GM21447 (cell line): ENCODE data around the gene STEAP1B.
A peak's percentile ranks its signal among the peaks of the same experiment; 100 is the strongest.

Source experiments
- ATAC-seq: cut with Tn5 transposase; IDR thresholded peaks from one replicate; pipeline ENCODE4 v1.9.1; 2021; ENCODE audit not compliant: unreplicated experiment

The STEAP1B gene

DNA sequence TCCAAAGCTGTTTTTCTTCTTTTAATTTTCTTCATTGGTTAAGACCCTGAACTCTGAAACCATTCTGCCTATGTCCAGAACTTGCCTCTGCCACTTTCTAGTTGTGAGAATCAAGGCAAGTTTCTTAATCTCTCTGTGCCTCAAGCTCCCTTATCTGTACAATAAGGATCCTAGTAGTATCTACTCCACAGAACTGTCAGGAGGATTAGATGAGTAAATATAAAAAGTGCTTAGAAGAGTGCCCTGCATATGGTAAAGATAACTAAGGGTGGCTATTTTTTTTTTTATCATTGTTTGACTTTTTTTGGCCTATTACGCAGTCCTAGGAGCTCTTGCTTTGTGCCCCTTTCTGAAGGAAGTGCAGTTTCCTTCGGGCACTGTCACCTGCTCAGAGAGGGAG is 96.6 kb downstream of the STEAP1B start:
- ATAC-seq = no peak

DNA sequence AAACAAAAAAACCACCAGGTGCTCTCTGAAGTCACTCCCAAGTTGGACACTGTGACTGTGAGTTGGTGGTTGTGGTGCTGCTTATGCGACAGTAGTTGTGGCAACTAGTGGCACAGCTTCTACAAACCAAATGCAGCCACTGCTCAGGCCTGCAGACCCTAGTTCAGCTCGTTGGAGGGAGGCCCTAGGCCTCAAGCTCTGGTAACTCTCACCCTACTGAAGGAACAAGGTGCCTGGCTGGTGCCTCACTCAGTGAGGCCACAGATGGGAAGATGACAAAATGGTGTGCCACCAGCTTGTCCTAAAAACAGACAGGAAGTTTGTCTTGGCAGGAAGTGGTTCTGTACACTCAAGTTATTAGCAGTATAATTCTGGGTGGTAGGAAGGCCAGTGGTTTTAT is 97.7 kb downstream of the STEAP1B start:
- ATAC-seq = peak; percentile 48

DNA sequence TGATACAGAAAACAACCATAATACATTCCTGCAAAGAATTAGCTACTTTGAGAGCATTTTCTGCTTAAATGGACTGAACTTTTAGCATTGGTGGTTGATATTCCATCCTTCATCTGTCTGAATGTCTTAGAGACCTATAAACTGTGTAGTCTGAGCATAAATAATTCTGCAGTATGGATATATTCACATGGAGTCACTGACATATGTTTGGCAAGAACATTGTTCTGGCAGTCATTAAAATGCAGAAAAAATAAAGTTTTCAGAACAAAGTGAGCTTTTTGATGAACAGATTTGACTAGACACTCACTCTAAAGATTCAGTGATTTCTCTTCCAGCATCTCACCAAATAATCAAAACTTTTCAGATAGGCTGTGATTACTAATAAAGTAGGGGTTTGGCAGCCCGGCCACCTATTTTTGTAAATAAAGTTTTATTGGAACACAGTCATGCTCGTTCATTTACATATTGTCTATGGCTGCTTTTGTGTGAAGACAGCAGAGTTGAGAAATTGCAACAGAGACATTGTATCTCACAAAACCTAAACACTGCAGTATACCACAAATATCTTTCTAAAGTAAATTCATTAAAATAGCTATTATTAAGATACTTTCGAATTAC is 98.9 kb downstream of the STEAP1B start:
- ATAC-seq = no peak

DNA sequence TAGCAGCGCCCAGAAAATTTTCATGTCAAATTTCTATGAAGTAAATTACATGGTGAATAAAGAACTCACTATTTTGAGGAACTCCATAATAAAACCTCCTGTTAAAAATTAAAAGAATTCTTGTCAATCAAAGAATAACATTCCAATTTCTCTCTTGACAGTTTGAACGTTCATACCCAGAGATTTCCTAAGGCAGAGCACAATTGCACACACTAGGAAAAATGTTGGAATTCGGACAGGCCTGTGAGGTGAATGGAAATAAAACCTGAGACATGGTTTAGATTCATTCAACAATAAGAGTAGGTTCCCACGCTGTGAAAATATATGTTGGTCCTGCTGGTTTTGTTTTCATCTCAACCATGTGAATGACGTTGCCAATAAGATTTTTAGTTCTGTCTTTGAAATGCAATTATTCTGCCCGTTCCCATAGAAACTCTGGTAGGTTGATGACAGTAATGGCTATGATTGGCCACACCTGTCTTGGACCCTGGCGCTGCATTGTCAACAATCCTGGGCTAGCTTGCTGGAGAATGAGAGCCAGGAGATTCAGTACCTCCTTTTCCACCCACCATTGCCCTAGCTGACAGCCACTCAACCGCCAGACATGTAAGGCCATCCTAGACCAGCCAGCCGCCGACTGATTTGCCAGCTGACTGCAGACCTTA is 99.7 kb downstream of the STEAP1B start:
- ATAC-seq = no peak

DNA sequence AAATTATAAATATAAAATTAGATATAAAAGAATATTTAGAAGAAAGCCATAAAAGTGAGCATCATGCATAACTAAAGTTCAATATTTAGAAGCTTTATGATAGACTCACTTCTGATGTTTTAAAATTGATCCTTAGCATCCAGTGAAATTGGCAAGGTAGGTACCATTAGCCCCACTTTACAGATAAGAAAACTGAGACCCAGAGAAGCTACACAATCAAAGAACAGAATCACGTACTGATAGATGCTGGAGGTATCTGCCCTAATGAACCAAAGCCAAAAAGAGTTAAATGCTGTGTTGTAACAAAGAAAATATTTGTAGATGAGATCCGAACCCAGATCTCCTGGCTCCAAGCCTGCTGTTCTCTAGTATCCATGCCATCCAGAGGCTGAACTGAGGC is 100.4 kb downstream of the STEAP1B start:
- no peak for ATAC-seq

DNA sequence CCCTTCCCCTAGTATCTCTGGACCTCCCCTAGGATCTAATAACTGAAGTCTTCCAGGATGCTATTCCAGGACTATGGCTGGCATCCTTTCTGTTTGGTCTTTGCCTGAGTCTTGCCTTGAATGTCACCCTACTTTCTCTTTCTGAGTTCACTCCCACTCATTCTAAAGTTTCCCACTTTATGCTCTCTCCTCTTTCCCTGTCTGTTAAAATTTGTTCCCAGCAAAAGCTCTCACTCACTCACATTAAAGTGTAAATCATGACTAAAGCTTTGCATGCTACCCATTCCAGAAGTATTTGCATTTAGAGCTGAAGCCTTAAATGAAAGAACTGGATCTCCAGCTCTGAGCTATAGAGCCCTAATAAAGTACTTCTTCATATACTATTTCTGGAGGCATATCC is 100.9 kb downstream of the STEAP1B start:
- ATAC-seq = no peak

DNA sequence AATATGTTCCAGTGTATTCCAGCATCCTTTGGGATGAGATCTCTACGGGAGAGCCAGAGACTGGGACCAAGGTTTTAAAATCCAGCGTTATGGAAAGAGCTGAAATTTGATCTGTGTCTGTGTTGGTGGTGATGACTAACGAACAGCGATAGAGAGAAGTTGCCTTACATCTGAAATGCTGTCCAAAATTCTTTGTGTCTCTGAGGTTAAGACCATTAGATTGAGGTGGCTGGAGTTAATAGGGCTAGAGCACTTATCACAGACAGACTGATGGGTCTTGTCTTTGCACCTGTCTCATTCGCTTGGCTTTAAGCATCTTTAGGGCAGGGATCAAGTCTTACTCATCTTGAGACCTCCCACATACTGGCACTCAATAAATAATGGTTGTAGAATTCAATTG is 102.0 kb downstream of the STEAP1B start:
- no peak for ATAC-seq

DNA sequence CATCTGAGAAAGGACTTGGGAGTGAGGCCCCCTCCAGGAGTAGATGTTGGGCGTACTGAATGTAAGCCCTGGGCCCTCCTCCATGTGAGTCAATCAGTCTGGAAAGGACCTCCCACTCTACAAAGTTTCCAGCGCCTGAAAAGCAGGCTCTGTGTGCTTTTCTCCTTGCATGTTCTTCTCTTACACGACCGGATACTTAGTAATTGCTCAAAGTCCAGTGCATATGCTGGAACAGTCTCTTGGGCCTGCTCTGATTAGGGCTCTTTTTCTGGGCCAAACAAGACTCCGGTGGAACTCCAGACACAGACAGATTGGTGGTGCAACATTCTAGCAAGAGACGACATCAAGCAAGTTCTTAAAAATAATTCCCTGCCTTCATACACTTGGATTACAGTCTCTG is 104.8 kb downstream of the STEAP1B start:
- no peak for ATAC-seq

DNA sequence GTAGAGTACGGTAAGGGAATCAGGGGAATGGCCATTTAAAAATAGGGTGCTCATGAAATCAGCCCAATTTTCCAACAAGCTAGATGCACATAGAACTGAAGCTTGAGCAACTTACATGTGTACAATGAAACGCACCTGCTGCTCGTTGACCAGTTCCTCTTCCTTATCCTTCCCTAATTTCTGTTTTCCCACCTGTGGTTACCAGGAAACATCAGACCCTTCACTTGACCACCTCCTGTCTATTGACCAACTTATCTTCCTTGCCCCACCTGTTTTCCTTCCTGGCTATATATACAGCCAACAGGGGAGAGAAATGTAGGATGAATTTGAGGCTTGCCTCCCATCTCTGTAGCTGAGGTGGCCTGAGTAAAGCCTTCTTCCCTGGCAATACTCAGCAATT is 105.2 kb downstream of the STEAP1B start:
- no peak for ATAC-seq

DNA sequence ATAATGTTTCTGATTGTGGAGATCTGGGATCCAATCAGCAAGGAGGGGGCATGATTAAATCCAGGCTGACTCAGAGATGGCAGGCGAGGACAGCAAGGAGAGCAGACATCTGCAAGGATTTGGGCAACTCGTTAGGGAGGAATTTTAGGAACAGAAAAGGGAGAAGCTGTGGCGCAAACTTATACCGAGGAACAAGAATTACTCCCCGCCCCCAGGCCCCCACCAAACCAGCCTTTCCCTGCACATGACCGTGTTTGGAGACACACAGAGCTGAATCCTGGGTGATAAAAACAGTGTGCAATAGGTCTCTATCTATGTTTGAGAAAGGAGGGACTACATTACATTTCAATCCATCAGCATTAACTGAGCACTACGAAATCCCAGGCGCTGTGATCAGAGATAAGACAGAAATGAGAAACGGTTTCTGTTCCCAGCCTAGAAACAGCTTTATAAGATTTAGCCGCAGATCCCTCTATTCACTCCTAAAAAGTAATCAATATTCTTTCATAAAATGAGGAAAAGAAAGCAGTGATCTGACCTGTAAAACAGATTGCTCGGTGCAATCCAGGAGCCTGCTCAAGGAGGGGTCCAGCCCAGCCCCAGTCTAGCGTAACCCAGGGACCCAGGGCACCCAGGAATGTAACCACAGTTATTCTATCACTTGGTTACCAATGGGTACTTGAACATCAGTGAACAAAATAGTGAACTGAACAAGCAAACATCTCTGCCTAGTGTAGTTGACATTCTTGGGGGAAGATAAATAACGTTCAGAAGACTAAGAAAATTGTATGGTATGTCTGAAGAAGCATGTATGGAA is 105.9 kb downstream of the STEAP1B start:
- ATAC-seq = no peak

DNA sequence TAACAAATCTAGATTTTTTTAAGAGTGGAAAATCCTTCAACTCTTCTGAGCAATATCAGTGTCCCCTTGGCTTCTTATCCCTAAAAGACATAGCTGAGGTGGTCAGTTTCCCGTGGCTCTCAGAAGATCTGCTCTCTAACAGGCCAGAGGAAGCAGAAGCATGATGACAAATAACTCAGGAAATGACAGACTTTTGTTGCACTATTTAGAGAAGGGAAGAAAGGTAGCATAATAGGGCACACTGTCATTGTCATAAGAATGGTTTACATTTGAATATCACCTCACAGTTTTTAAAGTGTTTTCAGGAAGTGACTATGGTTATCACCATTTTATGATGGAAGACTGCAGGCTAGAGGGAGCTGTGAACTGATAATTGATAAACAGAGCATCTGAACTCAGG is 109.5 kb downstream of the STEAP1B start:
- ATAC-seq = no peak

DNA sequence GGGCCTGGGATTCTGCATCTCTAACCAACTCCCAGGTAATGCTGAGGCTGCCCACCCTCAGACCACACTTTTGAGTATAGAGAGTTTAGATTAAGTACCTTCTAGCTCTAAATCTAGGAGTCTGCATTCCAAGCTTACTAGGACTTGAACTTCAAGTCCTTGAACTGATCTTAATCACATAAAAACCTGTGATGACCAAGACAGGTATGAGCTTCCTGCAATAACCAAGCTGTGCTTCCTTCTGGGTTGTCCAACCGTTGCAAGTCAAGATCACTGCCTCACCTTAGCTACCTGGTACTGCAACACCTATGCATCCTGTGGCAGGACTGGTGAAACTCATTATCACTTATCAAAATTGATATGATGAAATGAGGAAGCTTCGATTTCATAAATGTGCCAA is 110.1 kb downstream of the STEAP1B start:
- ATAC-seq = no peak

DNA sequence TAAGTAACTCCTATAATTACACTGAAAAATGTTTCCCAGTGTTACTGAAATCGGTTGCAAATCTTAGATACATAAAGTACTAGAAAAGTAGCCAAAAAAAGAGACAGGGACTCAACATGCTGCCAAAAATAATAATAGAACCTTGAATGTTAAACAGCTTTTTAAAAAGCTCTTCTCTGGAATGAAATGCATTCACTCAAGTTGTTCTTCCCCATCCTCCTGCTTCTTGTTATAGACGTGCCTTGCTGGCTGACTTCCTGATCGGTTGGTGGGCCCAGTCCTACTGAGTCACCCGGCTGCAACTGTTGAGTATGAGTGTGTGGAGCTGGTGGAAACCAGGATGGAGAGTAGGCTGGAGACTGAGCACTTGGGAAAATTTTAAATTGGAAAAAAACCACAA is 112.4 kb downstream of the STEAP1B start:
- no peak for ATAC-seq

DNA sequence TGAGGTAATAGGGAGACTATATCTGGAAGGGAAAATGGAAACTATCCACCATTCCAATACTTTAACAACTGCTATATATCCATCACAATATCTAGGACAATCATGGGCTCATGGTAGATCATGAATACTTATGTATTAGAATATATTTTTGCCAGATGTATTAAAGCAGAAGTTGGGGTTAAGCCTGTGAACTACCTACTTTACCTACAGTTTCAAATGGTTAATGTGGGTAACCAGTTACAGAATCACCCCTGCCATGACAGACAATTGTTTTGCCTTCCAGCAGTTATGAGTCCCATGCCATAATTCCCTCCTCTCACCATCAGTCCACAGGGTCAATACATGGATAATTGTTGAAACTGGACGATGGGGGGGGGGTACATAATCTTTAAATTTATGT is 113.1 kb downstream of the STEAP1B start:
- peak; percentile 64 for ATAC-seq

DNA sequence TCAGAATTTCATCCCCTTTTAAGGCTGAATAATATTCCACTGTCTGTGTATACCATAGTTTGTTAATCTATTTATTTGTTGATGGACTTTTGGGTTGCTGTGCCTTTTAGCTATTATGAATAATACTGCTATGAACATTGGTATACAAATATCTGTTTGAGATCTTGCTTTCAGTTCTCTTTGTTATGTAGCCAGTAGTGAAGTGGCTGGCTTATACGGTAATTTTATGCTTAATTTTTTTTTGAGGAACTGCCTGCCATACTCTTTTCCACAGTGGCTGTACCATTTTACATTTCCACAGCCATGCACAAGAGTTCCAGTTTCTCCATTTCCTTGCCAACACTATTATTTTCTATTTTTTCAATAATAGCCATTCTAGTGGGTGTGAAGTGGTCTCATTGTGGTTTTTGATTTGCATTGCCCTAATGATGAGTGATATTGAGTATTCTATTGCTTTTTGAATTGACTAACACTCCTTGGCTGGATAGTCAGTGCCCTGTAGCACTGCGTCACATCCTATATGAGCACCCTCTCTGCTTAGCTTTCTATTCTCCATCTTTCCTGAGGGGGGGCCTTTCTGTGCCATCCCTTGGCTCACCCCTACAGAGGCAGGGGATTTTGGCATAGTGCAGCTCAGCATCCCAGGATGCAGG is 113.7 kb downstream of the STEAP1B start:
- ATAC-seq = peak; percentile 58

DNA sequence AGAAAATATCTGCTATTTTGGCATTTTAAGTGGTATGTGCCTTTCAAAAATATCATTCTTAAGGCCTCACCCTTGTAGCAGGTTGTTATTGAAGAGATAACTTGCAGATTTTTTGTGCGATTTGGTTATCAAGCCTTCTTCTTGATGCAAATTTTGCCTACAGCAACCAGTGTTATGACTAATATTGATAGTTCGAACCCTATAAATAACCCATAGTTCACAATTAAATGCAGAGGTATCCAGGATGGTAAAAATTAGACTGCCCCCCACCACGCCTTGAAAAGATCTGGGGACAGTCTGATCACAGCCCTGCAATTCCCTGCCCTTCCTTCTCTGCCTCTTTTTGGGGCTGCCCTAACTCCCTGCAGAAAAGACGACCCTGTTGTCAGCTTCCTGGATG is 114.7 kb downstream of the STEAP1B start:
- no peak for ATAC-seq

DNA sequence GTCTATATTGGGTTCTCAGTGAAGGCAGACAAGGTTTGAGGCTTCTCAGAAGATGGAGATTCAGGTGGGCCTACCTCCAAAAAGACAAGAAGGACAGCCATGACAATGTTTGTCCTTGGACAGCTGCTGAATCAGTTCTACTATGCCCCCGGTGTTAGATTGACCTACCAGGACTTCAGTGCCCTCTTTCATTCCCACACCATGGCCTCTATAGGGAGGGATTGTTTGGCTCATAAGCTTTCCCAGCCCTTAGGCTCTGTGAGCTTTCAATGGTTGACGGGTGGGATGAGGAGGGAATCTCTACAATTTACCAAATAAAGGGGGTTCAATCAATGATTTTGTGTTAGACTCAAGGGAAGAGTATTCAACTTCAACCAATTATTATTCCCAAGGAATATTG is 119.7 kb downstream of the STEAP1B start:
- ATAC-seq = no peak

DNA sequence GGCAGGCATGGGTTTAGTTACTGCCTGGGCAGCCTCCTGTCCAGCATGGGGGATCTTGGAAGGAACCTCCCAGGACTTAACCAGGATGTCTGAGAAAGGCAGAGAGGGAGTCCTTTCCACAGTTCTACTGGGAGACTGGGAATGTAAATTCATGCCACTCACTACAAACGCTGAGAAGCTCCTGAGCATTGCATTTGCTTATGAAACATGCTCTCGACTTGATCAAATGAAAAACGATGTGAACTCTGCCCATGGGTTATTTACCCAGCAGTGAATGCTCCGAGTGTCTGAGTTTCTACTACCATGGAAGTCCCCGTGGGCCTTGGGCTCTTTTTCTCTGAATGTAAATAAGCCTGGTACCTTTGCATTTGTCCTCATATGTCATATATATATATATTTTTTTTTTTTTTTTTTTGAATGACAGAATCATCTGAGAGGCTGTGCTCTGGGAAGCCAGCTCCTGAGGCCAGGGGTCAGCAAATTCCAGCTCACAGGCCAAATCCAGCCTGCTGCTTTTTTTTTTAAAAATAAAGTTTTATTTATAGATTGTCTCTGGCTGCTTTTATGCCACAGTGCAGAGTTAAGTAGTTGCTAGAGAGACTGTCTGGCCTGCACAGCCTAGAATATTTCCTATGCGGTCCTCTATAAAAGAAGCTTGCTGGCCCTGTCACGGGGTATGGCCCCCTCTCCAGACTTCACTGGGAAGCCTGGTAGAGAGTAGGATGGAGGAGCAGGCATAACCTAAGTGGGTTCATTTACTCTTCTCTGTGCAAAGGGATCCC is 121.6 kb downstream of the STEAP1B start:
- ATAC-seq = no peak

DNA sequence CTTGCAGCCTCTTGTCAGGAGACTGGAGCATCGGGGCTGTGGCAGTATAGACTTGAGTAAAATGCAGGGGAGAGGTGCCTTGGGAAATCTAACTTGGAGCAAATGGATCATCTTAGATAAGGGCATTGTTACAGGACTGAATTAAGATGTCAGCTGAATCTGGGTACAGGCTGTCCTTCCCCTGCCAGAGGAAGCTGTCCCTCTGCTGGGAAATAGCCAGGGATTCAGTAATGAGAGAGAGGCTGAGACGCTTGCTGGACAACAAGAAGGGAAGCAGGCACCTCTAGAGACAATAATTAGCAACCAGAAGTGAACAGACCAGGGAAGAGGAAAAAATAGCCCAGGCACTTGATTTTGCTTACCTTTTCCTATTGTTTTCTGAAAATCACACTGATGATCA is 122.3 kb downstream of the STEAP1B start:
- ATAC-seq = no peak

DNA sequence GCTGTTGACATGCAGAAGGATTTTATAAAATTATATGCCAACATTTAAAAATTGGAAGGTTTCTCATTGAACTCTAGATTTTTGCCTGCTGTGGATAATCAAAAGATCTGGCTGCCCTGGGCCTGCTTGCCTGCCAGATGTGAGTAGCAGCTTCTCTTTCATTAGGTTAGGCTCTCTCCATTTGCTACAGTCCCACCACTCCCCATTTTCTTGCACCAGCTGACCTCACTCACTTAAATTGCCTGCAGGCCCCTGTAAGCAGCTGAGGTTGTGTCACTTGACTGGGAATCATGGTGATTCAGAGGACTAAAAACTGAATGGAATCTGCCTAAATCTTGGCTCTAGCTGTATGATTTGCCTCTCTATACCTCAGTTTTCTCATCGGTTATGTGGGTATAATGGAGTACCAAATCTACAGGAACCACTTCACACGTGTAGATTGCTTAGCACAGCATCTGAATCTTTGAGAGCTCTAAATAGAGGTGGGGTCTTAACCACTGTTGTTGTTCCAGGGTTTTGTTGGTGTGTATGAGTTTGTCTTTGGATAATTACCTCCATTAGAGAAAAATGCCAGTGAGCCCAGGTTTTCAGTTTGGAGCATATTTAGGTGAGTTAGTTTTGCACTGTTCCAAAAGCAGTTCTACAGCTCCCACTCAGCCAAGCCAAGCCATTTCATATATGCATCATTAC is 124.5 kb downstream of the STEAP1B start:
- ATAC-seq = no peak
